Measurements from ENCODE around the gene TESK2.
"Not testable (repeated sequence)": the region's sequence is repeated elsewhere in the genome, so short reads cannot be mapped to it uniquely, and the experiment has no call there.

Gene TESK2

DNA sequence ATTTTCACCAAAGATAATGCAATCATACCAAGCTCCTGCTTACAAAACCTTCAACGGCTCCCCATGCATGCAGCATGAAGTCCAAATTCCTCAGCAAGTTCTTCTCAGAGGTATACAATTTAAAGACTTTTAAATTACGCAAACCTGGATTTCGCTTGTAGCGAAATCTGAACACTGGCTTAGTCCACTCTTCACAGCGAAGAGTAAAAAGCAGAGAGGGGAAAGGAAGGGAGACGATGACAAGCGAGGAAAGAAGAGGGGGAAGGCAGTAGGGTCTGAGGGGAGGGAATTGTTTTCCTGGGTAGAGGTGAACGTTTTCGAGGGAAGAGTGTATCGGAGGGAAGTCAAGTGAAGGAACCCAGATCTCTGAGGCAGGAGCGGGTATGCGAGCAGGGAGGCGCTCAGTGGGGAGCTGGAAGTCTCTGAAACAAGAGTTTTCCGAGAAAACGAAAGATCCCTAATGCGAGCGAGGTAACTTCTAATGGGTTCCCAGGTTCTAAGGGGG lies 790 bp downstream of the TESK2 start:
- Histone ChIP-seq H3K4me1 (ENCODE audit: control insufficient read depth, insufficient read depth, low read length, unreplicated experiment) (no peaks in the 10 kb centered on the region), H2AFZ (ENCODE audit: low read length, unreplicated experiment) (peak overlapping the region; percentile 82), H3K27ac (ENCODE audit: low read depth, low read length) (no peak overlapping the region), H3K79me2 (ENCODE audit: control insufficient read depth, insufficient read depth, low read length, unreplicated experiment) (no peaks in the 10 kb centered on the region), H3K4me3 (ENCODE audit: low read depth, low read length) (peak overlapping the region; percentile 81), H3K36me3 (ENCODE audit: insufficient read depth, low read length) (no peaks in the 10 kb centered on the region), H3K27me3 (ENCODE audit: insufficient read depth, low read length) (no peaks in the 10 kb centered on the region)

DNA sequence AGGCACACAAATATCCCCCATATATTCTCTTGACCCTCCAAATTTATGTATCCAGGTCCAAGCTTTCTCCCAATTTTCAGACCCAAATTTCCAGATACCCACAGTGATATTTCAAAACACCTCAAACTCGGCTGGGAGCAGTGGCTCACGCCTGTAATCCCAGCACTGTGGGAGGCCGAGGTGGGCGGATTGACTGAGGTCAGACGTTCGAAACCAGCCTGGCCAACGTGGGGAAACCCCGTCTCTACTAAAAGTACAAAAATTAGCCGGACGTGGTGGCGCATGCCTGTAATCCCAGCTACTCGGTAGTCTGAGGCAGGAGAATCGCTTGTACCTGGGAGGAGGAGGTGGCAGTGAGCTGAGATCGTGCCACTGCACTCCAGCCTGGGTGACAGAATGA lies 1.6 kb downstream of the TESK2 start:
- not testable (repeated sequence) for H3K4me1 ChIP-seq (ENCODE audit: control insufficient read depth, insufficient read depth, low read length, unreplicated experiment); H2AFZ ChIP-seq (ENCODE audit: low read length, unreplicated experiment); H3K79me2 ChIP-seq (ENCODE audit: control insufficient read depth, insufficient read depth, low read length, unreplicated experiment); H3K4me3 ChIP-seq (ENCODE audit: low read depth, low read length); H3K27me3 ChIP-seq (ENCODE audit: insufficient read depth, low read length); H3K27ac ChIP-seq (ENCODE audit: low read depth, low read length); H3K36me3 ChIP-seq (ENCODE audit: insufficient read depth, low read length)

DNA sequence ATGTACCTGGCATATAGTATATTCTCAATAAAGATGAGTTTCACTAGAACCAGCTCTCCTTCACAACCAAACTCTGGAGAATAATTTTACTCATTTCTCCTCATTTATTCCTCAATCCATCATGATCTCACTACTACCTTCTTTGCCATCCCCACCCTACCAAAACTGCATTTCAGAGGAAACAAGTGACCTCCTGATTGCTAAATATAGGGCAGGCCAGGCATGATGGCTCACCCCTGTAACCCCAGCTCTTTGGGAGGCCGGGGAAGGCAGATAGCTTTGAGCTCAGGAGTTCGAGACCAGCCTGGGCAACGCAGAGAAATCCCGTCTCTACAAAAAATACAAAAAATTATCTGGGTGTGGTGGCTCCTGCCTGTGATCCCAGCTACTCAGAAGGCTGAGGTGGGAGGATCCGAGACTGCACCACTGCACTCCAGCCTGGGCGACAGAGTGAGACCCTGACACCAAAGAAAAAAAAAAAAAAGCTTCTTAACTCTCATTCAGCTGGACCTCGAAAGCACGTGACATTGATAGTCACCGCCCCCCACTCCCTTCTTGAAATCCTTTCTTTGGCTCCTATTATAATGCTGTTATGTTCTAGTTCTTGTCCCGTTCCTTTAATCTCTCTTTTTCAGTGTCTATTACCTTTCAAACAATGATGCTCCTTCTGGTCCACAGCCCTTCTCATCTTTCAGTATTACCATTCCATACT lies 2.1 kb downstream of the TESK2 start:
- Histone ChIP-seq H2AFZ (ENCODE audit: low read length, unreplicated experiment) (no peak overlapping the region), H3K27ac (ENCODE audit: low read depth, low read length) (no peak overlapping the region), H3K27me3 (ENCODE audit: insufficient read depth, low read length) (no peaks in the 10 kb centered on the region), H3K36me3 (ENCODE audit: insufficient read depth, low read length) (no peaks in the 10 kb centered on the region), H3K4me1 (ENCODE audit: control insufficient read depth, insufficient read depth, low read length, unreplicated experiment) (no peaks in the 10 kb centered on the region), H3K4me3 (ENCODE audit: low read depth, low read length) (no peak overlapping the region), H3K79me2 (ENCODE audit: control insufficient read depth, insufficient read depth, low read length, unreplicated experiment) (no peaks in the 10 kb centered on the region)

DNA sequence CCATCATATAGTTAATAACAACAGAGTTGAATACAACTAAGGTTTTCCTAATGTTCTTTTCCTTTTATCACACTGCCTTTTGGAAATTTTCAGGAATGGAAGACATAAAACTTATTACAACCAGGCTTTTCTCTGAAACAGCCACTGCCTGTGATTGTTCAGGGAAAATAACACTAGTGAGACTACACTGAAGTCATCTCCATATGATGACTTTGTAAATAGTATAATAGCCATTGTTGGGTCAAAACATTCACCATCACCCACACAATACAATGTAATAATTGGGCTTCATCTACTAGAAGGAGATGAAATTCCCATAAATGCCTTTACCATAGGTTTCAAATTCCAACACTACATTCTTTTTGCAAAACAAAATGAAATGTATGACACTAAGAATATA lies 5.0 kb downstream of the TESK2 start:
- no peaks in the 10 kb centered on the region for H3K36me3 ChIP-seq (ENCODE audit: insufficient read depth, low read length)
- no peaks in the 10 kb centered on the region for H3K4me1 ChIP-seq (ENCODE audit: control insufficient read depth, insufficient read depth, low read length, unreplicated experiment)
- H3K27ac ChIP-seq (ENCODE audit: low read depth, low read length), result no peak overlapping the region
- H3K27me3 ChIP-seq (ENCODE audit: insufficient read depth, low read length), result no peaks in the 10 kb centered on the region
- no peak overlapping the region for H3K4me3 ChIP-seq (ENCODE audit: low read depth, low read length)
- H3K79me2 ChIP-seq (ENCODE audit: control insufficient read depth, insufficient read depth, low read length, unreplicated experiment), result no peaks in the 10 kb centered on the region
- no peak overlapping the region for H2AFZ ChIP-seq (ENCODE audit: low read length, unreplicated experiment)

DNA sequence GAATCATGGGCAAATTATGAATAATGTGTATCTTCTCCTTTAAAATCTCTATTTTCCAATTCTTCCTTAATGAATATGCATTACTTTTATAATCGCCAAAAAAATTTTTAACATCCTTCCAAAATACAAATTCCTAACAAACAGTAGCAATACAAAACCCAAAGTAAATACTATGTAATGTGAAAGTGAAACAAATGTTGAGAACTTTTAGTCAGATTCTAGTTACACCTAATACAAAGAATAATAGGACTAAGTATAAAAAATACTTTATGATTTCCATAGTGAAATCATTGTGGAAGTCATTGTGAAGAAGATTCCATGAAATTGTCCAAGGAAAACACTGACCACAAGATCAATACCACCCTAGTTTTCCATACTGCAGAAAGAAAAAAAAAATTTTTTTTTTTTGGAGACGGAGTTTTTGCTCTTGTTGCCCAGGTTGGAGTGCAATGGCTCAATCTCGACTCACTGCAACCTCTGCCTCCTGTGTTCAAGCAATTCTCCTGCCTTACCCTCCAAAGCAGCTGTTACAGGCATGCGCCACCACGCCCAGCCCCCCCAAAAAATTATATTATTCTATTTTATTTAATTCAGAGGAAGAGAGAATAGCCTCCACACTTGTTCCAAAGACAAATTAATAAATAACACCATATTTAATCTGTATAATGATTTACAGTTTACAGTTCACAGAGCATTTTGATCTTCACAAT lies 11.8 kb downstream of the TESK2 start:
- H3K27ac ChIP-seq (ENCODE audit: low read depth, low read length), result no peak overlapping the region
- no peaks in the 10 kb centered on the region for H3K79me2 ChIP-seq (ENCODE audit: control insufficient read depth, insufficient read depth, low read length, unreplicated experiment)

DNA sequence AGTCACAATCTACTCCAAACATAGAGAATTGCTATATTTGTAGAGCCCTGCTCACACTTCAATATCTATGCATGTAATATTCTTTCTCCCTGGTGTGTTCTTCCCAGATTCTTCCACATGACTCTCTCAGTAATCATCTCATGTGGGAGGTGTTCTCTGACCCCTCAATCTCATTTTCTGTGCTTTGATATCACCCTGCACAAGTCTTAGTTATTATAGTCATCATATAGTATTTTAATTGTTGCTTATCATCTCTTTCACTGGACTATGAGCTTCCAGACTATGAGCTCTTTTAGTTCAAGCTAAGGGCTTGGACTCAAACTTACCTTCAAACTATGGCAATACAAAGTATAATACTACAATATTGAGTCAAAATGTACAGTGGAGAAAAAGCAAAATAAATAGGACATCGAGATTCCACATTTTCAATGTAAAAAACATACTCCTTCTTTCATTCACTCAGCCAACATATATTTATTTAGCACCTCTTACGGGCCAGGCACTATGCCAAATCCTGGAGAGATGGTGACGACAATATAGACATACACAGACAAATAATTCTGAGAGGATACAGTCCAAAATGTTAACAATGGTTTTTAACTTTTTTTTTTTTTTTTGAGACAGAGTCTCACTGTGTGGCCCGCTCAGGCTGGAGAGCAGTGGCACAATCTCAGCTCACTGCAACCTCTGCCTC lies 12.7 kb downstream of the TESK2 start:
- no peaks in the 10 kb centered on the region for H3K79me2 ChIP-seq (ENCODE audit: control insufficient read depth, insufficient read depth, low read length, unreplicated experiment)
- no peaks in the 10 kb centered on the region for H3K36me3 ChIP-seq (ENCODE audit: insufficient read depth, low read length)
- H3K4me1 ChIP-seq (ENCODE audit: control insufficient read depth, insufficient read depth, low read length, unreplicated experiment), result no peaks in the 10 kb centered on the region
- H3K4me3 ChIP-seq (ENCODE audit: low read depth, low read length), result no peak overlapping the region
- no peak overlapping the region for H3K27ac ChIP-seq (ENCODE audit: low read depth, low read length)
- H3K27me3 ChIP-seq (ENCODE audit: insufficient read depth, low read length), result no peaks in the 10 kb centered on the region
- no peak overlapping the region for H2AFZ ChIP-seq (ENCODE audit: low read length, unreplicated experiment)

More for the DNA sequence above, 11.8 kb downstream of the TESK2 start:
- Histone ChIP-seq H3K4me1 (ENCODE audit: control insufficient read depth, insufficient read depth, low read length, unreplicated experiment) (no peaks in the 10 kb centered on the region), H3K36me3 (ENCODE audit: insufficient read depth, low read length) (no peaks in the 10 kb centered on the region), H3K27me3 (ENCODE audit: insufficient read depth, low read length) (no peaks in the 10 kb centered on the region), H3K4me3 (ENCODE audit: low read depth, low read length) (0 out of 2 replicates have a peak overlapping the region, but pooled peaks have one; percentile 38), H2AFZ (ENCODE audit: low read length, unreplicated experiment) (peak overlapping the region; percentile 30)

GRCh38 chr1:45477646-45478045 lies 13.3 kb downstream of the TESK2 start:
- Histone ChIP-seq H3K36me3 (ENCODE audit: insufficient read depth, low read length) (no peaks in the 10 kb centered on the region), H3K27ac (ENCODE audit: low read depth, low read length) (no peak overlapping the region), H3K79me2 (ENCODE audit: control insufficient read depth, insufficient read depth, low read length, unreplicated experiment) (no peaks in the 10 kb centered on the region), H3K27me3 (ENCODE audit: insufficient read depth, low read length) (no peaks in the 10 kb centered on the region), H3K4me3 (ENCODE audit: low read depth, low read length) (no peak overlapping the region), H3K4me1 (ENCODE audit: control insufficient read depth, insufficient read depth, low read length, unreplicated experiment) (no peaks in the 10 kb centered on the region), H2AFZ (ENCODE audit: low read length, unreplicated experiment) (no peak overlapping the region)

- H3K79me2 ChIP-seq (ENCODE audit: control insufficient read depth, insufficient read depth, low read length, unreplicated experiment); H3K4me1 ChIP-seq (ENCODE audit: control insufficient read depth, insufficient read depth, low read length, unreplicated experiment); H2AFZ ChIP-seq (ENCODE audit: low read length, unreplicated experiment); H3K4me3 ChIP-seq (ENCODE audit: low read depth, low read length); H3K36me3 ChIP-seq (ENCODE audit: insufficient read depth, low read length); H3K27me3 ChIP-seq (ENCODE audit: insufficient read depth, low read length); H3K27ac ChIP-seq (ENCODE audit: low read depth, low read length): not testable (repeated sequence)
Observed at GRCh38 chr1:45474194-45474593, 16.8 kb downstream of the TESK2 start.

GRCh38 chr1:45473302-45473701 lies 17.7 kb downstream of the TESK2 start:
- H3K27ac ChIP-seq (ENCODE audit: low read depth, low read length), result no peak overlapping the region
- H2AFZ ChIP-seq (ENCODE audit: low read length, unreplicated experiment), result no peak overlapping the region
- no peaks in the 10 kb centered on the region for H3K79me2 ChIP-seq (ENCODE audit: control insufficient read depth, insufficient read depth, low read length, unreplicated experiment)
- no peaks in the 10 kb centered on the region for H3K4me1 ChIP-seq (ENCODE audit: control insufficient read depth, insufficient read depth, low read length, unreplicated experiment)
- H3K4me3 ChIP-seq (ENCODE audit: low read depth, low read length), result no peak overlapping the region
- H3K27me3 ChIP-seq (ENCODE audit: insufficient read depth, low read length), result no peaks in the 10 kb centered on the region
- no peaks in the 10 kb centered on the region for H3K36me3 ChIP-seq (ENCODE audit: insufficient read depth, low read length)

DNA sequence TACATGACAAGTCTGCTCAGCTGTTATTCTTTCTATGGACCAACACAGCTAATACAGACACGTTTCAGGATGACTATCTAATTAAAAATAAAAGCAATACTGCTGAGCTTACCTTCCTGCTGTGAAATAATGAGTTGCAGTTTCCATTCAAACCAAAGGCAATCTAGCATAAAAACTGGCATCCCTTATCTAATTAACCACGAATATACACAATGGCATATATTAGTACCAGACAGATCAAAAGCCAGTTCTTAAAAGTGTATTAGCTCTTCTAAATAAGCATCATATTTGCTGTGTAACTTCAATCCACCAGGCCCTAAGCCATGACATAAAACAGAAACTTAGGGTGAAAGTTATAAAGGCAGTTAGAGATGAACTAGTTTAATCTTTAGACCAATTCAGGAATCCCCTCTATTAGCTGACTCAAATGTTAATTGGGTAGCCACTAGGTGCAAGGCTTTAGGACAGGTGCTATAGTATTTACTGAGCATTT lies 20.6 kb downstream of the TESK2 start:
- Histone ChIP-seq H3K36me3 (ENCODE audit: insufficient read depth, low read length) (no peaks in the 10 kb centered on the region), H3K79me2 (ENCODE audit: control insufficient read depth, insufficient read depth, low read length, unreplicated experiment) (no peaks in the 10 kb centered on the region), H3K27ac (ENCODE audit: low read depth, low read length) (no peak overlapping the region), H3K4me1 (ENCODE audit: control insufficient read depth, insufficient read depth, low read length, unreplicated experiment) (no peaks in the 10 kb centered on the region), H3K27me3 (ENCODE audit: insufficient read depth, low read length) (no peaks in the 10 kb centered on the region), H3K4me3 (ENCODE audit: low read depth, low read length) (no peak overlapping the region), H2AFZ (ENCODE audit: low read length, unreplicated experiment) (no peak overlapping the region)
